GM19467 (cell line): ENCODE data around the gene EPB41L4B.
"Not testable (repeated sequence)": the region's sequence is repeated elsewhere in the genome, so short reads cannot be mapped to it uniquely, and the experiment has no call there.

Experiments
- ATAC-seq: cut with Tn5 transposase; IDR thresholded peaks from one replicate; pipeline ENCODE4 v1.9.1; 2021; ENCODE audit warnings: mild to moderate bottlenecking, moderate library complexity; ENCODE audit not compliant: unreplicated experiment

The EPB41L4B gene

GRCh38 chr9:109301012-109301411 lies 19.8 kb downstream of the EPB41L4B start:
- ATAC-seq: no peak

- ATAC-seq: no peak
Observed at GRCh38 chr9:109299891-109300290, 21.0 kb downstream of the EPB41L4B start.

GRCh38 chr9:109297899-109298298 lies 23.0 kb downstream of the EPB41L4B start:
- ATAC-seq: no peak

GRCh38 chr9:109295221-109296130 lies 25.4 kb downstream of the EPB41L4B start:
- no peak for ATAC-seq

GRCh38 chr9:109290385-109290784 lies 30.5 kb downstream of the EPB41L4B start:
- ATAC-seq: no peak

- no peak for ATAC-seq
Observed at GRCh38 chr9:109289931-109290330, 30.9 kb downstream of the EPB41L4B start.

GRCh38 chr9:109289186-109289585 lies 31.7 kb downstream of the EPB41L4B start:
- ATAC-seq: no peak

- ATAC-seq: no peak
Observed at GRCh38 chr9:109286981-109287380, 33.9 kb downstream of the EPB41L4B start.

- no peak for ATAC-seq
Observed at GRCh38 chr9:109286571-109286977, 34.3 kb downstream of the EPB41L4B start.

GRCh38 chr9:109283672-109284071 lies 37.2 kb downstream of the EPB41L4B start:
- not testable (repeated sequence) for ATAC-seq

GRCh38 chr9:109283012-109283411 lies 37.8 kb downstream of the EPB41L4B start:
- no peak for ATAC-seq

- no peak for ATAC-seq
Observed at GRCh38 chr9:109282302-109282701, 38.6 kb downstream of the EPB41L4B start.

- no peak for ATAC-seq
Observed at GRCh38 chr9:109281518-109281917, 39.3 kb downstream of the EPB41L4B start.

GRCh38 chr9:109278848-109279247 lies 42.0 kb downstream of the EPB41L4B start:
- ATAC-seq: no peak

- ATAC-seq: no peak
Observed at GRCh38 chr9:109278216-109278615, 42.6 kb downstream of the EPB41L4B start.

GRCh38 chr9:109277451-109277850 lies 43.4 kb downstream of the EPB41L4B start:
- no peak for ATAC-seq

- ATAC-seq: no peak
Observed at GRCh38 chr9:109276469-109277440, 44.1 kb downstream of the EPB41L4B start.

- ATAC-seq: no peak
Observed at GRCh38 chr9:109274884-109275730, 45.8 kb downstream of the EPB41L4B start.

GRCh38 chr9:109273869-109274268 lies 47.0 kb downstream of the EPB41L4B start:
- ATAC-seq: no peak

GRCh38 chr9:109272745-109273144 lies 48.1 kb downstream of the EPB41L4B start:
- ATAC-seq: no peak

GRCh38 chr9:109272045-109272444 lies 48.8 kb downstream of the EPB41L4B start:
- ATAC-seq: no peak
